ENCODE data around the gene GLCCI1. TPM values are rescaled to one million over a fixed set of nuclear protein-coding genes. Genes with fewer than 3 reads are reported as not detected.

GLCCI1 gene
- total and polyA plus RNA-seq, 2 of the 13 experiments (the other 11 are each of a cell fraction or from before 2014, with no cell fraction given): 1.3 to 1.7 TPM

- Histone ChIP-seq H3K9me3 (ENCODE audit: low read length) (no peaks in the 10 kb centered on the region), H3K79me2 (ENCODE audit: insufficient read depth, low read length) (no peaks in the 10 kb centered on the region), H3K27ac (ENCODE audit: extremely low read length, insufficient read depth, low read length) (no peak overlapping the region), H3K4me3 (replicated peaks in 1 of 3; ENCODE audit: insufficient read depth in 1 of 3, low read depth in 2 of 3, low read length in 3 of 3) (no peak overlapping the region), H3K9ac (ENCODE audit: insufficient read depth, low read depth, low read length) (no peak overlapping the region), H3K4me1 (ENCODE audit: insufficient read depth, low read length) (peaks cover 7% of the 10 kb centered on the region; the same call in 1 of the 2 replicates), H4K20me1 (ENCODE audit: insufficient read depth, low read length) (no peaks in the 10 kb centered on the region), H3K27me3 (ENCODE audit: control insufficient read depth in 1 of 2, insufficient read depth in 2 of 2, low read length in 2 of 2) (no peaks in the 10 kb centered on the region), H3K36me3 (replicated peaks in 1 of 2; ENCODE audit: control insufficient read depth in 1 of 2, insufficient read depth in 2 of 2, low read length in 2 of 2) (no peaks in the 10 kb centered on the region), H2AFZ (ENCODE audit: low read length) (no peak overlapping the region), H3K4me2 (ENCODE audit: low read depth, low read length) (no peak overlapping the region)
- ATAC-seq (no peak), FAIRE-seq (no peak), DNase-seq (ENCODE audit: low spot score) (no peak)
- TF ChIP-seq SKI (IDR thresholded peaks at IDR 0.05; ENCODE audit: partially characterized antibody) (no peak), ZNF766 (CRISPR knock-in tag; IDR thresholded peaks at IDR 0.05; ENCODE audit: borderline replicate concordance) (no peak), MED8 (CRISPR knock-in tag; IDR thresholded peaks at IDR 0.05; ENCODE audit: insufficient replicate concordance) (no peak), HNF1A (IDR thresholded peaks at IDR 0.05; ENCODE audit: low read depth) (no peak), HNF1A (CRISPR knock-in tag; IDR thresholded peaks at IDR 0.05; ENCODE audit: borderline replicate concordance) (no peak), NONO (IDR thresholded peaks at IDR 0.05) (no peak), NONO (CRISPR knock-in tag; conservative IDR thresholded peaks at IDR 0.05) (no peak), USF2 (IDR thresholded peaks at IDR 0.05; ENCODE audit: low read depth, low read length) (no peak), USF2 (CRISPR knock-in tag; IDR thresholded peaks at IDR 0.05; ENCODE audit: borderline replicate concordance) (no peak), KMT2A (CRISPR knock-in tag; IDR thresholded peaks at IDR 0.05) (no peak), ZNF367 (CRISPR knock-in tag; IDR thresholded peaks at IDR 0.05; ENCODE audit: borderline replicate concordance) (no peak), ZNF878 (CRISPR knock-in tag; IDR thresholded peaks at IDR 0.05) (no peak), REPIN1 (CRISPR knock-in tag; IDR thresholded peaks at IDR 0.05; ENCODE audit: borderline replicate concordance, low read depth) (no peak), ZNF264 (CRISPR knock-in tag; IDR thresholded peaks at IDR 0.05) (no peak), ZNF34 (CRISPR knock-in tag; IDR thresholded peaks at IDR 0.05; ENCODE audit: borderline replicate concordance) (no peak), RFX5 (IDR thresholded peaks at IDR 0.05; ENCODE audit: low read depth, low read length) (no peak), NFKB2 (CRISPR knock-in tag; IDR thresholded peaks at IDR 0.05; ENCODE audit: borderline replicate concordance) (no peak), ZNF274 (CRISPR knock-in tag; IDR thresholded peaks at IDR 0.05) (no peak)
- 27% methylated on average over 3 of the region's 3 CpGs for WGBS (ENCODE audit: low lambda C conversion rate)
- ChIA-PET POLR2A (no interaction called here), CTCF (ENCODE audit: low intra/inter-chr PET ratio, low total read pairs) (no interaction called here)
- intact Hi-C loops (cut with micrococcal nuclease; ENCODE audit: unreplicated experiment): no loop called here
- in situ Hi-C loops (cut with HindIII; ENCODE audit: extremely low pct_ligation_motif_present, low pct_unique_long_range_greater_than_20kb): no loop called here
- no TSS peak for BruUV-seq (replicated peaks)
These were observed 5.7 kb upstream of the GLCCI1 start for GRCh38 chr7:7962851-7963250.
